GM18502 (cell line): ENCODE results near the gene DHX8.

Experiments
- ATAC-seq: cut with Tn5 transposase; IDR thresholded peaks from one replicate; pipeline ENCODE4 v1.9.1; 2021; ENCODE audit warnings: mild to moderate bottlenecking; ENCODE audit not compliant: unreplicated experiment, poor library complexity

DHX8 gene

DNA sequence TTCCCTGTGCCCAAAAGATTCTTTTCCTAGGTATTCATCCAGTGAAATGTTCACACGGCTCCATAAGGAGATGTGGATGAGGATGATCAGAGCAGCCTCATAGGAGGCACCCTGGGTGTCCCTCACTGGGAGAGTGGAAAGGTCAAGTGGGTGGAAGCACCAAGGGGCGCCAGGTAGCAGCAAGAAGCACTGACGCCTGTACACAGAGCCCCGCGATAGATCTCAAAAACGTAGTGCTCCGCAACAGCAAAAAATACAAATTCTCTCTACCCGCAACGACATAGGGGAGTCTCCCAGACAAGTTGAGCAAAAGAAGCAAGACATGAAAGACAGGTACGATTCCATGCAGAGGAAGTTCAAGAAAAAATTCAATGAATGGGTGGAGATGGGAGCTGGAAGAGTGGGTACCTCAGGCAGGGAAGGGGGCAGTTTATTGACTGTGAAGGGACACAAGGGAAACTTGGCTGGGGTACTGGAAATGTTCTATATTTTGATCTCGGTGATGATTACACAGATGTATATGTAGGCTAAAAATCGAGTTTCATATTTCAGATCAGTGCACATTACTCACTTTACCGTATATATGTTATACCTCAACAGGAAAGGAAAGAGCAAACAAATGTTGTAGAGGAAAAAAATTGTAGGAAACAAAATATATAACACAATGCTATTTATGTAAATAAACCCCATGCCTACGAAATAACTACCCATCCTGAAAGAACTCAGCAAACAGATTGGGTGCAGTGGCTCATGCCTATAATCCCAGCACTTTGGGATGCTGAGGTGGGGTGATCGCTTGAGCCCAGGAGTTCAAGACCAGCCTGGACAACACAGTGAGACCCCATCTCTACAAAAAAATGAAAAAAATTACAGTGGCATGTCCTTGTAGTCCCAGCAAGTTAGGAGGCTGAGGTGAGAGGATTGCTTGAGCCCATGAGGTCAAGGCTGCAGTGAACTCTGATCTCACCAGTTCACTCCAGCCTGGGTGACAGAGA is 80.1 kb downstream of the DHX8 start:
- no peak for ATAC-seq

DNA sequence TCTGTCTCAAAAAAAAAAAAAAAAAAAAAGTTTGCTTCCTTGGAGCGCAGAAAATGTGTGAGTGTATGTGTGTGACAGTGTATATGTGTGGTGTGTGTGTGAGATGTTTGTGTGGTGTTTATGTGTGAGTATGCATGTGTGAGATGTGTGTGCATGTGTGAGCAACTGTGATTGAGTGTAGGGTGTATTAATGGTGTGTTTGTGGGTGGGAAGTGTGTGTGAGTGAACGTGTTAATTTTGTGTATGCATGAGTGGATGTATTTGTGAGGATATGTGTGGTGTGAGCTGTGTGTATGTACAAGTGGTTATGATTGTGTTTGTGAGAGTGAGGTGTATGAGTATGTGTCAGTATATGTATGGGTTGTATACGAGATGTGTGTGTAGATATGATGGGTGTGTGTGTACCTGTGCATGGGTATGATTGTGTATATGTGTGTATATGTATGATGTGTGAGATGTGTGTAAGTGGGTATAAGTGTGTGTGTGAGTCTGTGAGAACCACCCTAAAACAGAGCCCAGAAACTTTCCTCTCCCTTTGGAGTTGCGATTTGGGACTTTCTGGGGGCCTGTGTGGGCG is 84.8 kb downstream of the DHX8 start:
- no peak for ATAC-seq

DNA sequence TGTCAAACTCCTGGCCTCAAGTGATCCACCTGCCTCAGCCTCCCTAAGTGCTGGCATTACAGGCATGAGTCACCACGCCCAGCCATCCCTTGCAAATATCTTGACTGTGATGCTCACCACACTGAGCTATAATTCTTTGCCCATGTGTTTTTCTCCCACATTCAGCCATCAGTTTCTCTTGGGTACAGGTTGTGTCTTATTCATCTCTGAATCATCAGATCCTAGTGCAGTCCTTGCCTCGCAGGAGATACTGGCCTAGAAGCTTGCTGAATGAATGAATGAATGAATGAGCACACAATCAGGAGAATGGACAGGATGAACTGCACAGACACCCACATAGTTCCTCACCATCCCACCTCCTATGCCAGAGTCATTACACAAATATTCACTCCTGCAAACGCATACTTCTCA is 86.7 kb downstream of the DHX8 start:
- ATAC-seq = no peak

DNA sequence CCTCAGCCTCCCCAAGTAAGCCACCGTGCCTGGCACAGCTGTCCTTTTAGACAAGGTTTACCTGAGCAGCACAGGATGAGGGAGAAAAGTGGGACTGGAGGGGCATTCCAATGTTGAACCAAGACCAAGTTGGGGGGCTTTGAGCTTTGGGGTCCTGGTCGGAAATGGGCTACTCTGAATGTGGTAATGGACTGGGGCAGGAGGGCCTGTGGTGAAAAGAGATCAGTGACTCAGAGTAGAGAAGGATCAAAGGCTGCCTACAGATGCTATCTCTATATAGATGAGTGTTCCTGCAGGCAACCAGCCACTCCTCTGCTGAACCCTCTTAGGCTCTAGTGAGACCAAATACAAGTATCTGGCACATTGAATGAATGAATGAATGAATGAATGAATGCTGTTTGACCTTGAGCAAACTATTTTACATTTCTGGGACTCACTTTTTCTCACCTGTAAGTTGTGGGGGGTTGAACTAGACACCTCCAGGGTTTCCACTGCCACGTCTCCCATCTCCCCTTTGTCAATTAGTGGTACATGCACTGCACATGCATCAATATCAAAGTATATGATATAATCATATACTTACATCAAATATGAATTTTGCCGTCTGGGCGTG is 88.7 kb downstream of the DHX8 start:
- ATAC-seq = no peak

DNA sequence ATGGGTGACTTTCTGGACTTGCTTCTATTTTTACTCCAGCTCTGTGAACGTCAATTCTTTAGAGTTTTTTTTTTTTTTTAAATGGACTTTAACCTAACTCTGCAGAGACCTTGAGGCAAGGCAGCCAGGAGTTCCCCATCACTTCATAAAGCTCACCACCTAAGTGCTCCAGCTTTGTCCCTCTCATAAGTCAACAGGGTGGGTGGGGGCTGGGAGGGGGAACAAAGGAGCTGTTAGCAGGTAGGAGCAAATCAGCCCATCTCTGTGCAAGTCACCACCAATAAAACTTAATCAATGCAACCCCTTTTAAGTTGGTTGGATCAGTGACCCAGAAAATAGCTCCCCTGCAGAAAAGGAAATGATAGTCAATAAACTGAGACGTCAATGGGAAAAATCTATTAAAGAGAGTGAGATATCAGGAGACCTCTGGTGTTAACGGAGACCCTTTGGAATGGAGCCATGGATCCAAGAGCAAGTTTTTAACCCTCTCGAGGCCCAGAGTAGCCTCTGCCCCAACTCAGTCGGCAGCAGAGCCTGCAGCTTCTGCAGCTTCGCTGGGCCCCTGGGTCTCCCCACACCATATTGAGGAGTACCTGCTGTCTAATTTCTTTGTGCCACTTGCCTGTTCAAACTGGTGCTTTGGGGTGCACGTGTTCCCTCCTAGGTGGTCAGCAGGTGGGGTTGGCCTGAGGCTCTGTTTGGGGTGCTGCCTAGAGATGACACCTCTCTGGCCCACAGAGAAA is 90.0 kb downstream of the DHX8 start:
- ATAC-seq = no peak

DNA sequence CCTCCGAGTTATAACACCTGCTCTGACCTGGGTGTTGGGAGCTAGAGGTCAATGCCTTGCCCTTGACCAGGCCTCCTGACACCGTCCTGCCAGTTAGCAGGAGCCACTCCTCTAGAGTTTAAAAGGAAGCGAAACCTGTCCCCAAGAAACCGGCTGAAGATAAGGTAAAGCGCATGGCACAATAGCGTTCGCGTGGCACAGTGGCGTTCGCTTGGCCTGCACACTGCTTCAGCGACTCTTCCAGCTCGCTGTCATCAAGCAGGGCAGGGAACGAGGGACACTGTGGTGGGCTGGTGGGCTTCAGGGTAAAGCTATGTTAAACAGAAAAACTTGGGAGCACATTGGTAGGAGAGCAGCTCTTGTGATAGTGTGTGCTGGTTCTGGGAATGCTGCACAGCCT is 90.6 kb downstream of the DHX8 start:
- no peak for ATAC-seq

DNA sequence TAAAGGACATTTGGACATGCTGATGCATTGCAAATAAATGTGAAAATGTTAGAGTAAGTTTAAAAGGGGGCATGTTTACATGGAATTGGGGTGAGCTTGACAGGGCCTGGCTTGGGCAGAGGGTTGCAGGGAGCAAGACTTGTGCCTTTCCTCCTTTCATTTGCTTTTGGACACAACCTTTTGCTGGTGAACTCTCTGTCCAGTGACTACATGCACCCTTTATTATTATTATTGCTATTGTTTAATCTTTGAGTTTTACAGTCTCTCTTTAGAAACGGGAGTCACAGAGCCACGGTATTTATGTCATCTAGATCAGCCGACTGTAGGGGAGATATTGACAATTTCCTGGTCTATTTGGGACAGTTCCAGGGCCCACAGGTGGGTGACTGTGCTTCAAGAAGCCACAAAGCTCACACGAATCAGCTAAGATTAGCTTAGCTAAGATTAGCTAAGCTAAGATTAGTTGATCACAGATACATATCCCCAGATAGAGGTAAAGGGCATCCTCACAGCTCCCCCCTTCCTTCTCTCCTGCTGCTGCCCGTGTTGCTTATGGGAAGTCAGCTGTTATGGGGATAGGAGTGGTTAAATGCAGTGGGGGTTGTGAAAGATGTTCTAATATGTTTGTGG is 91.2 kb downstream of the DHX8 start:
- no peak for ATAC-seq
